GM19025 (cell line): ENCODE data around the gene DBF4B.

Experiments used
- ATAC-seq: cut with Tn5 transposase; IDR thresholded peaks from one replicate; pipeline ENCODE4 v1.9.1; 2021; ENCODE audit warnings: mild to moderate bottlenecking, low read depth, moderate library complexity; ENCODE audit not compliant: unreplicated experiment

The DBF4B gene

GRCh38 chr17:44795421-44795820 lies 87.0 kb downstream of the DBF4B start:
- ATAC-seq: no peak

GRCh38 chr17:44795928-44796327 lies 87.5 kb downstream of the DBF4B start:
- no peak for ATAC-seq

GRCh38 chr17:44796731-44797130 lies 88.3 kb downstream of the DBF4B start:
- no peak for ATAC-seq

- no peak for ATAC-seq
Observed at GRCh38 chr17:44797802-44798201, 89.3 kb downstream of the DBF4B start.

- no peak for ATAC-seq
Observed at GRCh38 chr17:44798356-44798755, 89.9 kb downstream of the DBF4B start.
